Right forelimb (tissue), 1 donor: ENCODE measurements around the gene UMPS.

Experiments used
- DNase-seq: peaks from one replicate; pipeline ENCODE4 v3.0.0-alpha.2; 2018

Gene UMPS

GRCh38 chr3:124764746-124765145 is 34.5 kb downstream of the UMPS start:
- peak; percentile 42 for DNase-seq

- DNase-seq, result peak; percentile 31
These were observed 35.1 kb downstream of the UMPS start for GRCh38 chr3:124765197-124765840.

- peak; percentile 46 for DNase-seq
These were observed 36.2 kb downstream of the UMPS start for GRCh38 chr3:124766113-124767095.

- DNase-seq, result no peak
These were observed 37.0 kb downstream of the UMPS start for GRCh38 chr3:124767264-124767663.

DNA sequence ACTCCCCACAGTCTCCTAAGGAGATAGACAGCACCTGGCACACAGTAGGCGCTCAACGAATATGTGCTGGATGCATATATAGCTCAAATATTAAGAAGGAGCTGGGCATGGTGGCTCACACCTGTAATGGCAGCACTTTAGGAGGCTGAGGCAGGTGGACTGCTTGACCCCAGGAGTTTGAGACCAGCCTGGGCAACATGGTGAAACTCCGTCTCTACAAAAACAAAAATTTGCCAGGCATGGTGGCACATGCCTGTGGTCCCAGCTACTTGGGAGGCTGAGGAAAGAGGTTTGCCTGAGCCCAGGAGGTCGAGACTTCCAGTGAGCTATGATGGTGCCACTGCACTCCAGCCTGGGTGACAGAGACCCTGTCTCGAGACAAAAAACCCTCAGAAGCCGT is 37.4 kb downstream of the UMPS start:
- DNase-seq, result no peak

GRCh38 chr3:124768812-124769211 is 38.6 kb downstream of the UMPS start:
- DNase-seq, result no peak

GRCh38 chr3:124769462-124769861 is 39.2 kb downstream of the UMPS start:
- no peak for DNase-seq

DNA sequence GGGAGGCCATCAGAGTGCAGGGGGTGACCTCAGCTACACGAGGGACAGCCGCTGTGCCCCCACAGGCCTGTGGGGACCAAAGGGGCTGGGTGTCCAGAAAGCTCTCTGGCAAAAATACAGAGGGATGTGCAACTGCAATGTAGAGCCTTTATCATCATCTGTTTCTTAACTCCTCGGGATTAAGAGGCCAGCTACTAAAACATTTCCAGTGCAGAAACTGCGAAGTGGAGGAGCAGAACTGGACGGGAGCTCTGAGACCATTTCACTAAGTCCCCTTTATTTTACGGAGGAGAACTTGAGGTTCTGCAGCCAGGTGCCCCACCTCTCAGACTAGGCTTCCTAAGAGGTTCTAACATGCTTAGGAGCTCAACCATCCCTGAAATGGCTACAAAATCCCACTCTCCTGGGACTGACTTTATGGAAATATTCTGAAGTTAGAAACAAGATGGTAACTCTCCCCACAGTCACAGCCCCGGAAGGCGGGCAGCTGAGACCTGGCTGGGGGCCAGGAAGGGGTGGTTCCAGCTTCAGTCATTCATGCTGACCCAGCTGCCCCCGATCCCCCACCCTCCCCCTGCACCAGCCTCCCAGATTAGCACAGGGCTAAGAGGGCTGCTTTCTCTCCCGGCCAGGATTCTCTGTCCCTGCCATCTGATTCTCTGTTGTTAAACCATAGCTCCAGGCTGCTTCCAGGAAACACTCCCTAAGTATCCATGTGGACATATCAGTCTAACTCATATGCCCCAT is 40.3 kb downstream of the UMPS start:
- DNase-seq, result peak; percentile 76

DNA sequence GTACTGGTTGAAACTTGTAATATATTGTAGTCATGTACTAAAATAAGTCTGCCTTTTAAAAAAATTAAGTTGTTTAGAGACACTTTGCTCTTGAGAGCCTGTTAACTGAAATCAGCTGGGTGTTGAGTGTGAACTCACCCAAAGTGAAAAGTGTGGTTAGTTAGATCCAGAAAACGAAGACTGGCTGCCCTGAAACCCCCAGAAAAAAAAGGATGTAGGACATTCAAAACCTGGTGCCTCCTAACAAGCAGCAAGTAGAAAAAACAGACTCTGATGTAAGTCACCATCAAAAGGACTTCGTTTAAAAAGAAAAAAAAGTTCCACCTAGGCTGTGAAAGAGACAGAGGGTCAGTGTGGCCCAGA is 40.8 kb downstream of the UMPS start:
- DNase-seq, result no peak

DNA sequence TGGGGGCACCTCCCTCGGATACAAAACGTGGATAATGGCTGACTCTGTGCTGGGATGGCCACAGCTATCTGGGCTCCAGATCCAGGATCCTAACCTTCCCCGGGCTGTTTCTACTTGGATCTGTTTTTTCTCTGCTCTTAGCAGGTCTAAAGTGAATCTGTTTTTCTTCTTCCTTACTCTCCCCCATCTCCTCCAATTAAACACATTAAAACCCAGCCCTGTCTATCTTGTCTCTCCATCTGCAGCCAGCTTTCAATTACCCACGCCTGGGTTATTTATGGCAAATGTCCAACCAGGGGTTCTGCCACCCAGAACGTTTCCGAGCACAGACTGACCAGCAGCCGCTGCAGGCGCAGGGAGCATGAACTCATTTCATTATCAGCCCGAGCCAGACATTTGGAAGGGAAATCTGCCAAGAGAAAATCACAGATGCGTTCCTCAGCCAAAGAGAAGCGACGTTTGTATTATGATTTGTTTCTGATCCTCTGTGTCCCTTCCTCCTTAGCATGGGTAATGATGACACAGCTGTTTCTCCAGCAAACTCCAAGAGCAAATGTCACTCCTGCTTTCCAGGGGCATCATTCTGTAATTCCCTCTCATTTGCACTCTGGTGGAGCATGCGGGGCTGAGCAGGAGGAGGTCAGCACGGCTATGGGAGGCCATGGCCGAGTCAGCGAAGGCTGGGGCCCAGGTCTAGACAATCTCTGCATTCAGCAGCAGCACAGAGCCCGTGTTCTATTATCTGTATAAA is 42.0 kb downstream of the UMPS start:
- DNase-seq, result peak; percentile 73

GRCh38 chr3:124773351-124774326 is 43.4 kb downstream of the UMPS start:
- no peak for DNase-seq

DNA sequence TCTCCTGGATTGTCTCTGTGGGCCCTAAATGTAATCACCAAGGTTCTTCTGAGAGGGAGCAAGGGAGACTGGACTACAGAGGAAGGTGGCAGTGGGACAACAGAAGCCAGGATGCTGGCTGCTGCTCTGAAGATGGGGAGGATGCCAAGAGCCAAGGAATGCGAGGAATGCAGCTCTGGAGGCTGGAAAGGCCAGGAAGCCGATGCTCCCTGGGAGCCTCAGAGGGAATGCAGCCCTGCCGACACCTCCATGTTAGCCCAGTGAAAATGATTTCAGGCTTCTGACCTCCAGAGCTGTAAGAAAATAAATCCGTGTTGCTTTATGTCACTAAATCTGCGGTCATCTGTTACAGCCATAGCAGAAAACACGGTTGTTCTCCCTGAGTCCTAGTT is 44.1 kb downstream of the UMPS start:
- no peak for DNase-seq

DNA sequence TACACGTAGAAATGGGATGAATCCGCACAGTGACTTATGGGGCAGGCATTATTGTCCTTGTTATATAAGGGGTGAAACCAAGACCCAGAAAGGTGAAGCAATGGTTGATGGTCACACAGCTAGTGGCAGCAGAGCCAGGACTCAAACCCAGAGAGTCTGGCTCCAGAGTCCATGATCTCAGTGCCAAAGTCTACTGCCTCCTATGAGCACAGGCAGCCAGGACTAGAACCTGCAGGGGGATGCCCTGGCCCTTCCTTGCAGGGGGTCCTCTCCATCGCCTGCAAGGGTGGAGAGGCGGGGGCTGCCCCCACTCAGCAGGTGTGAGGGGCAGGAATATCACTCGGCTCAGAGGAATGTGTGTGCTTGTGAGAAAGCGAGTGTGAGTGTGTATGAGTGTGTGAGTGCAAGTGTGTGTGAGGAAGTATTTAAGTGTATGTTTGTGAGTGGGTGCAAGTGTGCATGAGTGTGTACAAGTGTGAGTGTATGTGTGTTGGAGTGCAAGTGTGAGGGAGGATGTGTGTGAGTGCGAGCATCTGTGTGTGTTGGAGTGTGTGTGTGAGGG is 44.7 kb downstream of the UMPS start:
- no peak for DNase-seq

DNA sequence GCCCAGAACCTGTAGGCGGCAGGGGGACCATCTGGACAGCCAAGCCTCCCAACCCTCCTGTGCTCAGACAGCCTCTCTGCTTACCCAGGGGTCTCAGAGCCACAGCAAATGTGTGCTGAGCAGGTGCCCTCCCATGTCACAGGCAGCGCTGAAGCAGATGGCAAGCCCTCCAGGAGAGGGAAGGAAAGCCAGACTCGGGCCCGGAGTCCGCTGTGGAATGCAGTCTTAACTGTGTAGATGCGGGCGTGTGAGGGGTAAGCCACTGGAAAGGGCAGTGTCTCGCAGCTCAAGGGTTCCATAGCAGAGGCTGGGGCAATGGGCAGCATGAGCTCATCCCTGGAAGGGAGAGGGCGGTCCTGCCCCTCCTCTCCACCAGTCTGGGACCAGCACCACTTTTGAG is 45.6 kb downstream of the UMPS start:
- DNase-seq, result no peak

DNA sequence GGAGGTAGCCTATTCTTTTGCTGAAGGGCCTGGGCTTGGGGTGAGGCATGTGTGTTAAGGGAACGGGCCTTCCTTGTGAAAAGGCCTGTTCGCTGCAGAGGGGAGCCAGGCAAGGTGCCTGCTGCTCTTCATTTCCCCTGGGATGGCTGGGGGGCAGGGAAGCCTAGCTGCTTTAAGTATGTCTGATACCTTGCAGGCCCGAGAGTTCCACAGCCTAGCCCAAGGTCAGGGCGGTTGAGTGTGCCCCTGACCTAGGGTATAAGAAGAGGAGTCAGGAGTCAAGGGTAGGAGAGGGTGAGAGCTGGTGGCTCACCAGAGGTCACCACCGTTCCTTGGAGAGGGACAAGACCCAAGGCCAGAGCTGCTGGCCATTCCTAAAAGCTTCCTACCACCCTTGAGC is 46.6 kb downstream of the UMPS start:
- DNase-seq, result no peak

DNA sequence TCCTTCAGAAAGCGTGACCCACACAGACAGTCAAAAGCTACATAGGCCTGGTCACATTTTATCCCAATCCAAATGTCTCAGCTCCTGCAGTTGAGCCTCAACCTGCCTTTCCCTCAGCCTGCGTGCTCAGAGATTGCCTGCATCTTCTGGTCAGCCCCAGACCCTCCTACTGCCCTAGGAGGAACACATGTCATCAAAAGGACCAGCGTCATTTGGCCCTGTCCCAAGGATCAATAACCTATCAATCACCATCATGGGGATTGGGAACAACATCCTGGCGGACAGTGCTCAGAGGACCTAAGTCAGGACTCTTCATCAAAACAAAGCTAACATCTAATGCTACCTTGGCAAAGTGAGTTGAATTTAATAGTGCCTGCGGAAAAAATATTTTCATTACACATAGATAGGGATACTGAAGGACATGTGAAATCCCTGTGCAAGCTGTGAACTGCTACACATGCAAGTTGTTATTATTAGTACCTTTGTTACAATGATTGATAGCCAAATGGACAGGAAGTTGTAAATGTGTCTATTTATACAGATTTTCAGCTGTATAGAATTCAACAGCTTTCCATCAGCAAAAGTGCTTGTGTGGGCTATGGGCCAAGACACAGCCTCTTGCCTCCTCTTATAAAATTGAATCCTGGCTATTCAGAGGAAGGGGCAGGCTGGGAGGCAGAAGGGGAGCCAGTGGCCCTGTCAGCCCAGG is 47.7 kb downstream of the UMPS start:
- no peak for DNase-seq

DNA sequence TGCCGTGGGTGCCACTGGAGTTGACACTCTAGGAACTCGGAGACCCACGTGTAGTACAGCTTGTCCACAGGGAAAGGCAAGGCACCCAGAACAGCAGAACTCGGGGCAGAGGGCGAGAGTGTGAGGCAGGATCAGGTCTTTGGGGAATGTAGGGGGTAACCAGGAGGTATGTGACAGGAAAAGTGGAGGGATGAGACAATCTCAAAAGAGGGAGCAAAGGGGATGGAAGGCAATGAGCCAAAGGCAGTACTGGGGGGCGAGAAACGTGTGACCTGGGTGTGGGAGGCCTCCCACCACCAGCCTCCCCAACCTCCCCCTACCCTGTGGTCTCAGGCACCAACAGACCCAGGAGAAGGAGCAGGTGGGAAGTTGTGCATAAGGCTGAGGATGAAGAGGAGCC is 48.9 kb downstream of the UMPS start:
- DNase-seq, result no peak

DNA sequence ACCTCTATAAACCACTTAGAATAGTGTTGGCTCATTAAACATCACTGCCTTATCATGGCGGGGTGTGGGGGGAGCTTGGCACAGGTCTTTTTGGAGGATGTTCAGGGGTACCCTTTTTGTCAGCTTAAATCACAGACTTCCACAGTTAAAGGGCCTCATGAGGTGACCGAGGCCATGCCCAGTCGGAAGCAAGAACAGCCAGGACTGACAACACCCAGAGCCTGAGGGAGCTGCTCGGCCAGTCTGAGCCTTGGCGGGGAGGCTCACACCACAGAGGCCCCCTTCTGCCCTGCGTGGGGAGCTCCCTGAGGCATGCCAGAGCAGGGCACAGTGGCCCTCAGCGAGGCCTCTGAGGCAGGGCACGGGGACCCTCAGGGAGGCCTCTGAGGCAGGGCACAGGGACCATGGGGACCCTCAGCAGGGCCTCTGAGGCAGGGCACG is 49.5 kb downstream of the UMPS start:
- no peak for DNase-seq

- DNase-seq, result peak; percentile 90
These were observed 50.1 kb downstream of the UMPS start for GRCh38 chr3:124780356-124780755.

- peak; percentile 81 for DNase-seq
These were observed 50.7 kb downstream of the UMPS start for GRCh38 chr3:124780761-124781475.
